GM13977 (cell line): ENCODE results near the gene KANSL3.

Experiments used
- DNase-seq: peaks from one replicate; pipeline ENCODE4 v3.0.0; 2012; ENCODE audit warnings: low spot score
- CTCF ChIP-seq: IDR thresholded peaks from 2 replicates; pipeline ENCODE4 v1.5.1; 2012; ENCODE audit warnings: mild to moderate bottlenecking, control low read depth; ENCODE audit not compliant: insufficient read depth; ENCODE audit errors: extremely low read depth, missing control alignments
- in situ Hi-C: fragments of 300-500 bp; cut with MboI; formaldehyde crosslinking; loops from one replicate; pipeline ENCODE4 v1.12.0; 2022; ENCODE audit warnings: low sequenced_read_pairs, low pct_unique_long_range_greater_than_20kb, mixed read lengths, inconsistent platforms; ENCODE audit not compliant: unreplicated experiment

KANSL3 gene

GRCh38 chr2:96594691-96595152 lies 43.4 kb downstream of the KANSL3 start:
- no peak for TF ChIP-seq CTCF
- in situ Hi-C loops: no loop called here
- no peak for DNase-seq

DNA sequence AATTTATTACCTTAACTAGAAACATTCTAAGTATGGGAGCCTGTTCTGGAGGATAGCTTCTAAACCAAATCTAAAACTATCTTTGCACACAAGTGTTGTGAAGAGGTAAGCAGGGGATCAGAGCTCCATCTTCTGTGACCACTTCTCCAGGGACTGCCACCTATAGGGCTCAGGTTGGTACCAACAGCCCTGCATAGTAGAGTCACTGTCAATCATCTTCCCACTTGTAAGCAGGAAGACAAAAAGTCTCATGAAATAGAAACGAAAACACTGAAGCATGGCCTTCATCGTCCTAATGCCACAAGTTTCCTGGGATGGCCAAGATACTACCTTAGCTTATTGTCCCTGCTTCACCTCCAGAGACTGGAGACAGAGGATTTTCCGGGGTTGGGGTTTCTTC lies 43.8 kb downstream of the KANSL3 start:
- in situ Hi-C loops: no loop called here
- TF ChIP-seq CTCF: no peak
- DNase-seq: no peak

DNA sequence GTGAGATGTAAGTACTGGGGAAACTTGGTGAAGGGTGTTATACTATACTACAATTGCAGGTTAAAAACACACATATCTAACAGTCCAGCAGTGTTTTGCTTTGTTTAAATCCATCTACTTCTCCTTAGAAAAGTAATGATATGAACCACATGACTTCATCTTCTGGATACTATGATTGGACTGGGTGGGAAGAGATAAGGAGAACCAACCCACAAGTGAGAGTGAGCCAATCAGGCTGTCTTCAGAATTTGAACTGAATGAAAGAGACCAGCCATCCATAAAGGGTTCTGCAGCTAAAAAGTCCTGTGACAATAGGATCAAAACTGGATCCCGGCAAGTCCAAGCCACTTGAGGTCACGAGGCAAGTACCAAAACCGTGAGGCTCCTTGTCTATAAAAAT lies 46.6 kb downstream of the KANSL3 start:
- in situ Hi-C loops: no loop called here
- DNase-seq: no peak
- no peak for TF ChIP-seq CTCF

DNA sequence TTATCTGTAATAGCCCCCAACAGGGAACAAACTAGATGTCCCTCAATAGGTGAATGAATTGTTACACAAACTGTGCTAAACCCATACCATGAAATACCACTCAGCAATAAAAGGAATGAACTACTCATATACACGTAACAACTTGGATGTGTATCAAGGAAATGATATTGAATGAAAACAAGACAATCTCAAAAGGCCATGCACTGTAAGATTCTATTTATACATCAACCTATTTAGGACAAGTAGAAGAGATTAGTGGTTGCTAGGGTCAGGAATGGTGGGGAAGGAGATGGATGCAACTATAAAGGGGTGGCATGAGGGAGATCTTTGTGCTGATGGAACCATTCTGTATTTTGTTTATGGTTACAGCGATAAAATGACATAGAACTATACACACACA lies 47.1 kb downstream of the KANSL3 start:
- no peak for DNase-seq
- no peak for TF ChIP-seq CTCF
- in situ Hi-C loops: no loop called here

DNA sequence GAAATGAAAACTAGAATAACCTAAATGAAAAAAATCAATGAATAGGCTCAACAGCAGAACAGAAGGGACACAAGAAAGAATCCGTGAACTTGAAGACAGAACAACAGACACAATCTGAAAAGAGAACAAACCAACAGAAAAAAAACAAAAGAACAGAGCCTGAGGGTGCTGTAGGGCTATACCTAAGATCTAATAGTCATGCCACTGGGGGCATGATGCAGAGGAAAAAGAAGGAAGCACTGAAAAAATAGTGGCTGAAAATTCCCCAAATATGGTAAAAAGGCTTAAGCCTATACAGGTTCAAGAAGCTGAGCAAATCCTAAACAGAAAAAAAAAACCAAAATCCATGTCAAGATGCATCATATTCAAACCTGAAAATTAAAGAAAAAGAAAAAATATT lies 50.3 kb downstream of the KANSL3 start:
- in situ Hi-C loops: no loop called here
- TF ChIP-seq CTCF: no peak
- no peak for DNase-seq

GRCh38 chr2:96584017-96584416 lies 54.1 kb downstream of the KANSL3 start:
- no peak for DNase-seq
- in situ Hi-C loops: no loop called here
- no peak for TF ChIP-seq CTCF

- in situ Hi-C loops: no loop called here
- TF ChIP-seq CTCF: no peak
- DNase-seq: no peak
Measured at GRCh38 chr2:96580771-96581170, 57.3 kb downstream of the KANSL3 start.
